HG02571 (cell line): ENCODE measurements around the gene ROR1.

Experiments used
- ATAC-seq: cut with Tn5 transposase; IDR thresholded peaks from one replicate; pipeline ENCODE4 v1.9.1; 2021; ENCODE audit warnings: mild to moderate bottlenecking, moderate library complexity; ENCODE audit not compliant: unreplicated experiment

Gene ROR1

DNA sequence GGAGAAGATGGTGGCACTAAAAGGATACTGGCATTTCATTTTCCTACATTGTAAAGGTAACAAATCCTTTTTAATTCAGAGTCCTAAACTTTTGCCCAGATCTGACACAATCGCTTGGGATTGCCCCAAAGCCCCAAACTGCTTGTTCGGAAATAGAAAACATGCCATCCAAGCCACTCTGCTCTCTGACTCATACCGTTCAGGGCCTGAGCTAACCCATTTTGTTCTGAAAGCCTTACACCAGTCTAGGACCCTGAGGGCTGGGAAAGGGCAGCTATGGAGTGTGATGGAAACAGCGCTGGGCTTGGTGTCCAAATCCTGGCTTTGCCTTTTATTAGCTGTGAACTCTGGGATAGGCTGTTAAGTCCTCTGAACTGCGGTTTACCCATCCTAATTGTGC lies 270.2 kb downstream of the ROR1 start:
- ATAC-seq = no peak

DNA sequence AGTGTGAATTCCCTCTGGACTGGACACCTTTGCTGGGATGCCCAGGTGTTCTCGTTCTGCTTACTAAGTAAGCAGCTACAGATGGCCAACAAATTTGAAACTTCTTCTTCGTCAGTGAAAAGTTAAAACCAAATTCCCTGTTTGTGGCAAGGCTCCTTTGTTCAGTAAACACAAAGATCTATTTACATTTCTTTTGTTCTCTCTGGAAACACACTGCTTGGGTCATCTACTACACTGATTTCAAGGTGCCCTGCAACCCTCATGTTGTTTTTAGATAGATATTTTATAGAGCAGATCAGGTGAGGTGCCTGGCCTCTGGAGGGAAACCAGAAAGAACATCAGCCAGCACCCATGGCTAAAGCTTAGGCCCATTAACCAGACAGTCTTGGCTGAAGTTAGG lies 272.4 kb downstream of the ROR1 start:
- no peak for ATAC-seq

DNA sequence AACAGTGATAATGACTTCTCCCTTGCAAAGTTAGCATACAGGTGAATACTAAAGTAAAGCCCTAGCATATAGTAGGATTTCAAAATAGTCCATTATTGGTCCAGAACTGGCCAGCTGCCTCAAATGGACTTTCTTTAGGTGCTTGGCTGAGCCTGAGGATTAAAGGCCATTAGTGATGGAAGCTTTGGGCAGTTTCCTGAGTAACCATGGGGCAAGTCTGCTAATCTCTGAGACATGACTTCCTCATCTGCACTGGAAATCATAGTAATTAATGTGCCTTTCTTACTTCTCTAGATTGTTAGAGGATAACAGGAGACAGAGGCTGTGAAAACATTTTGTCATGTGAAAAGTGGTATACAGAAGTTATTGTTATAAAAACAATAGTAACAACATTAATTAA lies 273.1 kb downstream of the ROR1 start:
- ATAC-seq = no peak

DNA sequence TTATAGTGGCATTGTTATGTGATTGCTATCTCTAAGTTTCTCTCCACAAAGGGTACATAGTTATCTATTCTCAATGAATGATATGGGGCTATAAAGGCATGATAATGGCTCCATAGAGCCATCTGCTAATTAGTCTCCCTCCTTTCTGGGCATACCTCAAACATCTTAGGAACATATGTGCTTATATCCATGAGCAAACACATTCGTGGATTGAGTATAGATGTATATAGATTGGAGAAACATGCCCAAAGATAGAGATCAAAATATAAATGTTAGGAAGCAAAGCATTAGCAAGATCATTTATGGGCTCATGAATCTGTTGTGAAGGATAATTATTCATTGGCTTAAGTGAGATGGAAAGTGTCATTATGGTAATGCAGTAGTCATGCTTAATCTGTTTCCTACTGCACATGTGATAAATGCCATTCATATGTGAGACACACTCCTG lies 273.8 kb downstream of the ROR1 start:
- no peak for ATAC-seq

DNA sequence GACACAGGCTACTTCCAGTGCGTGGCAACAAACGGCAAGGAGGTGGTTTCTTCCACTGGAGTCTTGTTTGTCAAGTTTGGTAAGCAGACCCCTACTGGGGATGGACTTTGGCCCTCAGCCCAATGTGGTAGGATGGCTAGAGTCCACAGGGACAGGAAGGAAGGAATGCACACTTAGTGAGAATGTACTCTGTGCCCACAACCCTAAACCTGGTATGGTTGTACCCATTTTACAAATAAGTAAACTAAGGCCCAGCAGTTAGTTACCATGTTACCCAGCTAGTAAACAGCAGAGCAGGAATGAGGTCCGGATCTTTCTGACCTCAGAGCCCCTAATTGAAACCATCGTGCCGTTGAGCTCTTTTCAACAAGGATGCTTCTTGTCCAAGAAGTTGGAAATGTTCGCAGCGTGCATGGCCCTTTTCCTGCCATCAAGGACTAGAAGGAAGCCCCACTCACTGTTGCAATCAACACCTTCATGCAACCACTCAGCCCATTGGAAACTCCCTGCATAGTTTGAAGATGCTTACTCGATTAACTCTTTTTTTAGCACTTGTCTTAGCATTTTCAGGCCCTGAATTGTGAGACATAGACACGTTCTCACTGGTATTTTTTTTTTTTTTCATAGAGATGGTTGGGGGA lies 276.2 kb downstream of the ROR1 start:
- ATAC-seq = no peak

DNA sequence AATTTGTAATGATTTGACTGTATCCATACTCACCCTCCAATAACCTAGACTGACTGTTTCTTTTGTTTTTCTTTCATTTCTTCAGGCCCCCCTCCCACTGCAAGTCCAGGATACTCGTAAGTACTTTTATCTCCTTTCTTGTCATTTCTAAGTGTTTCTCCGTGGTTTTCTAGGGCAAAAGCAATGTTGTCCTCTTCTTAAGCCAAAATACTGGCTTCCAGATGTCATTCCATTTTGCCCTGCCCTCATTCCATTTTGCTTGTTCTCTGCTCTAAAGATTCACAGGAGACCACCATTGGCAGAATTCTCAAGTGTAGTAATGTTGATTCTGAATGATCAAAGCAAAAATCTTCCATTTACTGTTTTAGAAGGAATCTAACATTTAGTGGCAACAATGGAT lies 276.8 kb downstream of the ROR1 start:
- no peak for ATAC-seq

DNA sequence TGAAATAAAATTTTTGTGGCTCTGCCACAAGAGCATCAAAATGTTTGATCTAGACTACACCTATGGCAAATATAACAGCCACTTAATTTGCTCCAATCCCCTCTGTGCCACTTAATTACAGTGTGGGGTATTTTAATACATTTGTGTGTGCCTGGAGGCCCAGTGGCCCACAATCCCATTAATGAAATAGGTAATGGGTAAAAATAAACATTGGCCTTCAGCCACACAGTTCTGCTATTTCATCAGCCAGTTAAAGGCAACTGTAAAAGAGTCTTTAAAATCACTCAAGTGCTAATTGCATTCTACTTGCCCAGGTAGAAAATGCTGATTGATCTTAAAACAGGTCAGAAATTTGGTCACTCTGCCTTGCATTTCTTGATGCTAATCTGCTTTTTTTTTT lies 278.0 kb downstream of the ROR1 start:
- no peak for ATAC-seq

DNA sequence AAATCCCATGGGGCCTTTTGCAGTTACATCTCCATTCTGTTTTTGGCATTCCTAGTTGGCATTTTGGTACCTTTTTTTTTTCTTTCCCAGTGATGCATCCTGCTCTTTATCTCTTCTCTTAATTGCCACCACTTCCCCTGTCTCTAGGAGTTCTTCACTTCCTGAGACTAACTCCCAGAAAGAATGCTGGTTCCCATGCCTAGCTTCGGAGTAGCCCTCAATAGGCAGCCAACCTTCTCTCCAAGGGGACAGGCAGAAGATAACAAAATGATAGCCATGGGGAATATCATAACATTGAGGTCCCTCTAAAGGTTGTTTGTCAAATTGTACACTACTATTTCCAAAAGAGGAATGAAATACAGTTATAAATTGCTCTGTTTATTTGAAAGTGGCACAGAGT lies 279.0 kb downstream of the ROR1 start:
- no peak for ATAC-seq

DNA sequence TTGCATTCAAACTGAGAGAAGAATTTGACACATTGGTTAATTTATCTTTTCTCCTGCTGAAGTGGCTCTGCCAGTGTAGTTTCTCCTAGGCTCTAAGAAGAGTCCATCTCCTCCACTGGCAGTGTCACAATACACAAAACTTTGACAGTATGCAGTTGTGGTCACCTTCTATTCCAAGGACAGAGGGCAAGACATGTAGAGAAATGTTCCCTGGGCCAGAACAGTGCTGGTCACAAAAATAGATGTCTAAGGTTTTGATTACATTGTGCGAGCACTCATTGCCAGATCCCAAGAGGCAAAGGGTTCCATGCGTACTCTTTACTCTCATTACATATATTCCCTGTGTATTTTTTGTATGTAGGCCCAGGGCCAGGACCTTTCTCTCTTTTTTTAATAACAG lies 281.5 kb downstream of the ROR1 start:
- ATAC-seq = no peak

DNA sequence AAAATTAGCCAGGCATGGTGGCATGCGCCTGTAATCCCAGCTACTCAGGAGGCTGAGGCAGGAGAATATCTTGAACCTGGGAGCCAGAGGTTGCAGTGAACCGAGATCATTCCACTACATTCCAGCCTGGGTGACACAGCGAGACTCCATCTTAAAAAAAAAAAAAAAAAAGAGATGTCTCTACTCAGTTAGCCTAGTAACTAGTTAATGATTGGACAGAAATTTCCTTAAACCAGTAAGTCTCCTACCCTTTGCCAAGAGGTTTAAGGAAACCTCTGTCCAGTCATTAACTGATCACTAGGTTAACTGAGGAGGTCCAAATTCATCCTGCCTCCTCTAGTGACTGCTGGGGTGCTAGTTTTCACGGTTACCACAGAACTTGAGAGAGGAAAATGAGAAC lies 285.7 kb downstream of the ROR1 start:
- no peak for ATAC-seq

DNA sequence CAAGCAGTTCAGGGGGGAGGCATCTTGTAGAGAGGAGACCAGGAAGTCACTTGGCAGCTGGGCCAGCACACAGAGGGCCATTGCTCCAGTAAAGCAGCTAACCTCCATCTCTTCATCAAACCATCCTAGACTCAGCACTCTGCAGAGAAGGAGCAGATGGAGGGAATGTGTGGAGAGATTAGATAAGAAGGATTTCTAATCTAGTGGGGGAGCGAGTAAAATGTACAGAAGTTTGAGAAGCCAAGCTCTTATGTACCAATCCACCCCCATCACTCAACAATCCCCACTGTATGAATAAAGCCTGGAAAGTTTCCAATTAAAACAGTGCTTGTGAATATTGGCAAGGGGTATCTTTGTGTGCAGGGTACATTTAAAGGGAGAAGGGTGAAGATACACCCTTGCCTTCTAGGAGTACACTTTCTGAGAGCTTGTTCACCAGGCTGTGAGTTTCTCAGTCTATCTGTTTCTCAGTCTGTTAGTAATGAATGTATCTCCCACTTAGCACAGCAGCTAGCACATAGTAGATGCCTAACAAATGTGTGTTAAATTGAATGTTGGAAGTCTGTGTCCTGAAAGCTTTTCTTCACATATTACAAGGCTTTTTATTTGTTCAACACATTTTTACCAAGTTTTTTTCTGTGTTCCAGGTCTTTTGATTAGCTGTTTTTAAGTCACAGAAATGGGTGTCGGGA lies 286.9 kb downstream of the ROR1 start:
- ATAC-seq = no peak

DNA sequence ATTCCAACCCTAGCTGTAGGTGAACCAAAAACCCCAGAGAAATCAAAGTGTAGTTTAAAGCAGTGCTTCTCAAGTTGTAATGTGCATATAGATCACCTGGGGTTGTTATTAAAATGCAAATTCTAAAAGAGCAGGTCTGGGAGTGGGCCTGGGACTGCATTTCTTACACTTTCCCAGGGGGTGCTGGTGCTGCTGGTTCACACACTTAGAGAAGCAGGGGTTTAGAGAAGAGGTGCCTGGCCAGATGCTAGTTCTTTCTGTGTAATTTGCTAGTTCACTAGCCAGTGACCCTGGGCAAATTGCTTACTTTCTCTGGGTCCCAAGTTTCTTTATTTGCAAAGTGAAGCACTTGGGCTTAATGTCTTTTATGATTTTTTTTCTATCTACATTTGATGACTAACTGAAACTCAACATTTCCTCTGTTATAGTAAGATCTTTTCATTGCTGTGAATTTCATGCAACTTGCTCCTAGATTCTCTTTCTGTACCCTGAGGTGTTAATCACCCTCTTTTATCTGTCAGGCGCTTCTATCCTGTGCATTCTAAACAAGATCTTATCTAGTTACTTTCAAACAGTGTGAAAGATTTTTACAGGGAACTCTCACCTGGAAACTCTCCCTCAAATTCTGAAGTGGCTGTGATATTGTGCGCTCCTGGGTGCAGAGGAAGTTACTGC lies 287.8 kb downstream of the ROR1 start:
- ATAC-seq = no peak

DNA sequence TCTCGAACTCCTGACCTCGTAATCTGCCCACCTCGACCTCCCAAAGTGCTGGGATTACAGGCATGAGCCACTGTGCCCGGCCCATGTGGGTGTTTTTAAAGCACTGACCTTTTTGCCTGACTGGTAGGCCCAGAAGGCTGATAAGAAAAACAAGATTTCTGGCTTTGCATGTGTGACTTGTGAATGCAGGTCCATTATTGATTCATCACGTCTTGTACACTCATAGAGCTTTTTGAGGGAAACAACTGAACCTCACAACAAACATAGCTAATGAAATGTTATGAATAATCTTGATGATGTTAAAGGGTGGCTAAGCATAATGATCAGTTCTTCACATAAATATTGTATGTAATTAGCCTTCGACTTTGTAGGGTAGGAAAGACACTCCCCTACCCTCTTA lies 288.7 kb downstream of the ROR1 start:
- no peak for ATAC-seq

DNA sequence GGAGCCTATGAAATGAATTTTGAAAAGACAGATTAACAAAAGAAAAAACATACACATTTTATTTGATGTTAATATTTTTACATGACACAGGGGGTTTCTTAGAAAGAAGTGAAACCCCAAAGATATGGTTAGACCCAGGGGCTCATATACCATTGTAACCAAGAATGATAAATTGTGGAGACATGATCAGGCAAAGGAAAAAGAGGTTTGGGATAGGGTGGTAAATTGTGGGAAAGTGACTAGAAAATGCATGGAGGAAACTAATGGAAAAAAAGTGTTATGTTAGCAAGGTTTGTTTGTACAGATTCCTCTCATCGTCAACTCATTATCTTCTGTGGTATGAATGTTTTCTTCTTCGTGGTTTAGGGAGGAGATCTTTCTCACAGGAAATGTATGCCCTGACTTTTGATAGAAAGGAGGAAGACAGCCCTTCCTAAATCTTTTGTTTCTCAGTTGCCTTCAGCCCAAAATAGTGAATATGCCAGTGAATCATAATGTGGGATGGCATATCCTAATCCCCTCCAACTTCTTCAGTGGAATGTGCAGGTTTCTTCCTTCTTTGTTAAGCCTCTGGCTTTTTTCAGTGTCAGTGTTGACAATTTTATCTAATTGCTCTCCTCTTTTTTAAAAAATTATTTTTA lies 289.2 kb downstream of the ROR1 start:
- ATAC-seq = no peak

DNA sequence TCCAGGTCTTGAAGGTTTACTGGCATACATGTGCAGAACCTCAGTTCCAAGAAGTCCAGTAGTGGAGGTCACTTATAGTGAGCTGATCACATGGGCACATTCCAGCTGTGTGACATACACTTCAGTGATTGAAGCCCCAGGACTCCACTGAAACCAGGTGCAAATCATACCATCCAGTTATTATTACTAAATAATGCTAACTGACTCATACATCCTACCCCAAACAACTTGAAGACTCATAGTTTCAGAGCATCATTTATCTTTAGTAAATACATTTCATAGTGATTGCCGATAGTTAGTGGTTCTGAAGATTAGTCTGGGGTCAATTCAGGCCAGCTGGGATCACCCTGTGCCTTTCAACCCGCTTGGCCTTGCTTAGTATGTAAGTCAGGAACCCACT lies 291.8 kb downstream of the ROR1 start:
- no peak for ATAC-seq

DNA sequence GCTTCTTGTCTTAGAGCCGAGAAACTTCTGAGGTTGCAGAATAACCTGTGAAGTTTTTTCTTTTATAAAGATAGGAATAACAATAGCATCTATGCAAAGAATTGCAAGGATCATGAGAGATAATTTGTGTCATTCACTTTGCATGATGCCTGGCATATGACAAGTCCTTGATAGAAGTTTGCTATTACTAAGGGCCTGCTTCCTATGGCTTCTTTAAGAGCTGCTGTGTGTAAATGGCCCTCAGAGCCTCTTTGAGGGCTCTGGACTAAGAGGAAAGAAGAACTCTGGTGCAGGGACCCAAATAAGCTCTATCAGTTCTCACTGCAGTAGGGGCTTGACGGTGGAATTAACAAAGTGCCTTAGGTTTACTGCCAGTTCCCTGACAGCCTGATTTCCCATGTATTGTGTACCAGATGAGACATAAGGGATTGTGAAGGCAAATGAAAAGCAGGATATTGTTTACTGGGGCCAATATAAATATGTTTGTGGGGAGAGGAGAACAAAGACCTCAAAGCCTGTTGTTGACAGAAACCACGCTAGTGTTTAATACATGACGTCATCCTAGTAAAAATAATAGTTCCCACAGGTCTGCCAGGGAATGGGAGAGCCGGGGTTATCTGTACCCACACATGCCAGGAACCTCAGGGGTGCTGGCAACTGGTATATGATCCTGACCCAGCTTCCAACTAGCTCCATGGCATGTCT lies 298.4 kb downstream of the ROR1 start:
- ATAC-seq = no peak

DNA sequence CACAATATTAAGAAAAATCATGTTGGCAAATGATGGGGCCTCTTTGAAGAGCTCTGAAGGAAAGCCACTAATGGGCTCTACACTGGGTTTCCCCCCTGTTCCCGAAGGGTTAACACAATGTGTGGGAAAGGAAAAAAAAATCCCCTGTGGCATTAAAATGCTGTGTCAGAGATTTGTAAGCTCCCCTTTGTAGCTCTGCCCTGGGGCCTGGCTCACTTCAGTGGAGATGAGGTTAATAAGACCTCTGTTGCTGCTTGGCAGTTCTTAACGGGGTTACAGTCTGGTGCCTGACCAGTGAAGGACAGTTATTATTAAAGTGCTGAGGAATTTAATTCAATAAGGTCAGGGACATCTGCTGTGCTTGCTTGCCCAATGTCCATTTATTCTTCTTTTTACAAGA lies 299.9 kb downstream of the ROR1 start:
- no peak for ATAC-seq

DNA sequence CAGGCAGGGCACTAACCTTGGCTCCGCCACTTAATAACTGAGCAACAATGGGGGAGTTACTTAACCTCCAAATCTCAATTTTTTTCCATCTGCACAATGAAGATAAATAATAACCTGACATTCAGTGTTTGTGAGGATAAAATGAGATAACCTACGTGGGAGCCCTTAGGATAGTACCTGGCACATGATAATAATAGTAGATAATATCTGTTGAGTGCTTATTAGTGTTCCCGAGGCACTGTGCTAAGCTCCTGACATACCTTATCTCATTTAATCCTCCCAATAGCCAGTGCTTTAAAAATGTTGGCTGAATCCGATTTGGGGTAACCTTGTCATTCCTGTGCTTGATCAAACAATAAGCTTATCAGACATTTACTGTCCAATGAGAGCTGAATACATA lies 300.9 kb downstream of the ROR1 start:
- no peak for ATAC-seq

DNA sequence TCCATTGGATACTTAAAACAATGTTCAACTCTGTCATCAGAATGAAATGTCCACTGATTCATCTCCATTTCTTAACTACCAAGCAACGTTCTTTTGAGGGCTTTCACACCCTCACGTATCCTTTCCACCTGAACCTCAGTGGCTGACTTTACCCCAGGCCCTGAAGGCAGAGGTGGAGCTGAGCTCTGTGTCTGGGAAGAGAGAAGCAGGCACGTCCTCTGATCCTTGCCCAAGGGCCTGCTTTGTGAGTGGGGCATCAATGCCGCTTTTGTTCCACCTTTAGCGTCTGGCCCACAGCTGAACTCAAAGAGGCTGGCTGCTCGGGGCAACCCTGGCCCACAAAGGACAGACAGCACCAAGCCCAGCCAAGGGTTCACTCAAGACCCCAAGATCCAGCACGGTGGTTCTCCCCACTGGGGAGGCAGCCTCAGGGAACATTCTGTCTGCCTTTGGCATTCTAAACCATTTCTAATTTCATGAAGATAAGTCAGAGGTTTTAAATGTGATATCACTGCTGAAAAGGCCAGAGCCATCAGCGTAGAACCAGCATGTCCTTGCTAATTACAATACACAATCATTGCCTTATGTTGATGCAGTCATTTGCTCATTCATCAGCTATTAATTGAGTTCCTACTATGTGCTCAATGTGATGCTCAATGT lies 303.6 kb downstream of the ROR1 start:
- ATAC-seq = no peak

DNA sequence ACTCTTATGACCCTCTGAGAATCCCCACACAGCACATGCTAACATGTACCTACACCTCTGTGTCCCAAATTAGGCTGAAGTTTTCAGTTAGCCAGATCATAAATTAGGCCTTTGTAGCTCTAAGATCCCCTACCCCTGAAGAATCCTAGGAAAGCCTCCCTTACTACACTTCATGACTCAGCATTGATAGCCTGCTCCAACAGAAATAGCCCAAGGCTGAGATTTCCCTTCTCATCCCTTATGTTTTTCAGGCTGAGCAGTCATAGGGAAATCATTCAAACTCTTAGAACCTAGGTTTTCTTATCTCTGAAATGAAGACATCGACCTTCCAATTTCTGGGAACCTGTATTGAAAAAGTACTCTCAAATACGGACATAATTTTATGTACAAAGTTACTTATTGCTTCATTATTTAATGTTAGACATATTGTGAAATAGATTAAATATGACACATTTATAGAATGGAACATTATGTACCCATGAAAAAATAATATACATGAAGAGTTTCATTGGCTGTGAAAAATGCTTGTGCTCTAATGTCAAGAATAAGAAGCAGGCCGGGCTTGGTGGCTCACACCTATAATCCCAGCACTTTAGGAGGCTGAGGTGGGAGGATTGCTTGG lies 307.2 kb downstream of the ROR1 start:
- no peak for ATAC-seq
